ENCODE results near the gene ABCA13. TPM values are rescaled to one million over a fixed set of nuclear protein-coding genes. Genes with fewer than 3 reads are reported as not detected.

ABCA13 gene
- total RNA-seq, 1 donor: 0.54 TPM

DNA sequence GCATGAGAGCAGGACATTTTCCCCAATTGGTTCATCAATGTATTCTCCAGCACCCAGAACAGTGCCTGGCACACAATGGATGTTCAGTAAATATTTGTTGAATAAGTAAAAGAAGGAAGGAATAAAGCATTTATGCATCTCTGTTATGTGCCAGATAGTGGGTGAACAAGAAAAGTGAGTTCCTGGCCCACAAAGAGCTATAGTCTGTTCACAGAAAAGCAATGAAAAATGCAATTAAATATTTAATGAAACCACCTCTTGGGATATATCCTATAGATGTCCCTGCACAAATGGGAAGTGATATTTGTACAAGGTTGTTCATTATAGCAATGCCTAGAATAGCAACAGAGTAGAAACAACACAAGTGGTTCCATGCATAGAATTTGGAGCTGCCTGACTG lies 2.1 kb downstream of the ABCA13 start:
- DNase-seq (ENCODE audit: low read depth): no peak
- H3K4me3 ChIP-seq (ENCODE audit: low read depth, low read length): no peak overlapping the region
- TF ChIP-seq CTCF (IDR thresholded peaks at IDR 0.05; ENCODE audit: insufficient read depth, low read length): no peak

GRCh38 chr7:48173756-48174382 lies 2.6 kb downstream of the ABCA13 start:
- no peak overlapping the region for H3K4me3 ChIP-seq (ENCODE audit: low read depth, low read length)
- no peak for TF ChIP-seq CTCF (IDR thresholded peaks at IDR 0.05; ENCODE audit: insufficient read depth, low read length)
- peak; percentile 25 for DNase-seq (ENCODE audit: low read depth)

- no peak for TF ChIP-seq CTCF (IDR thresholded peaks at IDR 0.05; ENCODE audit: insufficient read depth, low read length)
- H3K4me3 ChIP-seq (ENCODE audit: low read depth, low read length): no peak overlapping the region
- no peak for DNase-seq (ENCODE audit: low read depth)
These were observed 3.8 kb downstream of the ABCA13 start for GRCh38 chr7:48175019-48175418.

- no peak for TF ChIP-seq CTCF (IDR thresholded peaks at IDR 0.05; ENCODE audit: insufficient read depth, low read length)
- no peak overlapping the region for H3K4me3 ChIP-seq (ENCODE audit: low read depth, low read length)
- no peak for DNase-seq (ENCODE audit: low read depth)
These were observed 5.2 kb downstream of the ABCA13 start for GRCh38 chr7:48176356-48176893.

DNA sequence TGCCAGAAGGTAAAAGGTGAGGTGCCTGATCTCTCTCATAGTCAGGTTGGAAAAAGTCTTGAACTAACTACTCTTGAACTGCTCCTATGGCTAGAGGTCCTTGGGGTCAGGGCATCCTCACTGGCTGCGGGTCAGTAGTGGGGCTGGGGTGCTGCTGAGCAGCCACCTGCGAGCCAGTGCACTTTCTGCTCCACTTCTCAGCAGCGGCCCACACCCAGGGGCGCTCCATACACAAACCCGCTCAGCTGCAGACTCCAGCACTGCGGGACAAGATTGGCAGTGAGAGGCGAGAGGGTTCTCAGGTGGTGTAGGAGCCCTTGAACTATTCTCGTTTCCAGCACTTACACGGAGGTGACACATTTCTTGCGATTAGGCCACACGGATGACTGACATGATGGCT lies 6.0 kb downstream of the ABCA13 start:
- DNase-seq (ENCODE audit: low read depth): no peak
- H3K4me3 ChIP-seq (ENCODE audit: low read depth, low read length): no peak overlapping the region
- TF ChIP-seq CTCF (IDR thresholded peaks at IDR 0.05; ENCODE audit: insufficient read depth, low read length): no peak

DNA sequence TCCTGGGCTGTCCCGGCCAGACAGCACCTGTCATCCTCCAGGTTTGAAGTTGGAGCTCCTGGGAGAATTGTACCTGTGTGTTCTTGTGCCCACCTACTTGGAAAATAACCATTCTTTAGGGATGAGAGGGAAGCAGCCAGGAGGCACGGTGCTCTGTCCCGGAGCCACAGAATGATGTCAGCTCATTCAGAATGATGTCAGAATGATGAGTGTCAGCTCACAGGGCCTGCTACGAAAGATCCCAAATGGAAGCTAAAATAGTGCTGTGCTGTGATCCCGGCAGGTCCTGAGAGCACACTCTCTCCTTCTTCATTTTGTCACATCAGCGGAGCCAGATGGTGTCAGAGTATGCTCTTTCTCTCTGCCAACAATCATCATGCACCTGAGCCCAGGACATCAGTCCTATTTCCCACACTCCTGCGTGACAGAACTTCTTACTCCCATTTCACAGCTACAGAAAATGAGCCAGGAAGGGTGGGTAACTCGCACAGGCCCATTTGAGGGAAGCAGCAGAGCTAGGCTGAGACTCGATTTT lies 8.3 kb downstream of the ABCA13 start:
- TF ChIP-seq CTCF (IDR thresholded peaks at IDR 0.05; ENCODE audit: insufficient read depth, low read length): no peak
- H3K4me3 ChIP-seq (ENCODE audit: low read depth, low read length): no peak overlapping the region
- DNase-seq (ENCODE audit: low read depth): no peak
